ENCODE data around the gene KLF7. TPM values are rescaled to one million over a fixed set of nuclear protein-coding genes. Genes with fewer than 3 reads are reported as not detected.
"Not testable (repeated sequence)": the region's sequence is repeated elsewhere in the genome, so short reads cannot be mapped to it uniquely, and the experiment has no call there.

The KLF7 gene
- total RNA-seq, 1 experiment from 2014 or later: 19.9 TPM

DNA sequence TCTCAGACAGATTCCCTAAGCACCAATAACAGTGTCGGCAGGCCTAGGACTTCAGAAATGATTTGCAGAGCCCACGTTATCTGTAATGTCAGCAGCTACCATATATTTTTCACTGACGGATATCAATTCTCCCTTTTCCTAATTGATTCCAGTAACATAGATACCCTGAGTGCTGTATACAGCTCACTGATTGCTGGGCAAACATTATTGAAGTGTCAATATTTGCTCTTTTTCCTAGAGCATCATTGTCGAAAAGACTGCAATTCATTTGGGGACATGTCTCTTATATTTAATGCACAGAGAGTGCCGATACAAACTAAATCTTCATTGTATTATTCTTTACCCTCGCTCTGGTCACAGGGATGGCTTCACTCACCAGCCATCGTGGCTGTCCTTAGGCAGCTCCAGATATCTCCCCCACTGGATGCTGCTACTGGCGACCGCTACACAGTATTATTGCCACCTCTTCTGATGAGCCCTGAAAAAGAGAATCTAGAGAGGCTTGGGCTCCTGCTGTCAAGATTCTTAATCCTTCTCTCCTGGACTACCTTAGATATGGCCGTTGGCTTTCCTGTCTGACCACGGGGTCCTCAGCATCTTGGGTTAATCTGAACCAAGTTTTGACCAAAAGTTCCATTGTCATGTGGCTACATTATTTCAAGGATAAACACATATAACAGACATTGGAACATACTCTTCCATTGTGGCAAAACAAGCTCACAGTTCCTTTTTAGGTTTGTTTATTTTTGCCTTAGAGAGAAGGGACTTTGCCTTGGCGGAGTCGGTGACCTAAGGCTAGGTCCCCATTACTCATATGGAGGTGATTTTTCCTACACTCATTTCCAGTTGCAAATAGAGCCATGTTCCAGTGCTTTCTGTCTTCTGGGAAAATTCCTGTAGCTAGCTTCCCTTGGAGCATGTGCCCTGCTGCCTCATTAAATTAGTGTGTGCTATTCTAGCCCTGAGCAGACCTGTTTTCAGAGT, 121.1 kb downstream of the KLF7 start:
- H3K4me3 ChIP-seq (ENCODE audit: insufficient read depth, low read depth, low read length): no peak overlapping the region
- DNase-seq: no peak
- H3K27me3 ChIP-seq (ENCODE audit: control insufficient read depth, insufficient read depth, low read length): no peaks in the 10 kb centered on the region; the same call in 1 of the 2 replicates
- no peaks in the 10 kb centered on the region for H3K36me3 ChIP-seq (replicated peaks; ENCODE audit: control insufficient read depth, insufficient read depth, low read length)

DNA sequence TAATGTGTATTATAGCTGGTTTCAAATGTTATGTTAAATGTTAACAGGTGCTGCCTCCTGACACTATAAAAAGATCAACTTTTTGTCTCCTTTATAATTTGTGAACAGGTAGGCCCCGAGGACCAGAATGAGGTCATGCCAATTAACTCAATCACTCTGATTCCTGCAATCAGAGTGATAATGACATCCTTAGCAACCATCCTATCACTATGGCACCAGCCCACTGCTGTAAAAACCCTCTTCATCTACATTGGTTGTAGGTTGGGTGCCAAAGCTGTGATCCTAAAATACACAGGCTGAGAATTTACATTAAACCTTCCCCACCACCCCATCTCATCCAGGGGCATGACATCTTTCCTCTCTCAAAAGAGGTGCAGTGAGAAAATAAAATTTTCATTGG, 122.9 kb downstream of the KLF7 start:
- no peaks in the 10 kb centered on the region; the same call in 1 of the 2 replicates for H3K27me3 ChIP-seq (ENCODE audit: control insufficient read depth, insufficient read depth, low read length)
- DNase-seq: no peak
- no peak overlapping the region for H3K4me3 ChIP-seq (ENCODE audit: insufficient read depth, low read depth, low read length)
- H3K36me3 ChIP-seq (replicated peaks; ENCODE audit: control insufficient read depth, insufficient read depth, low read length): no peaks in the 10 kb centered on the region

DNA sequence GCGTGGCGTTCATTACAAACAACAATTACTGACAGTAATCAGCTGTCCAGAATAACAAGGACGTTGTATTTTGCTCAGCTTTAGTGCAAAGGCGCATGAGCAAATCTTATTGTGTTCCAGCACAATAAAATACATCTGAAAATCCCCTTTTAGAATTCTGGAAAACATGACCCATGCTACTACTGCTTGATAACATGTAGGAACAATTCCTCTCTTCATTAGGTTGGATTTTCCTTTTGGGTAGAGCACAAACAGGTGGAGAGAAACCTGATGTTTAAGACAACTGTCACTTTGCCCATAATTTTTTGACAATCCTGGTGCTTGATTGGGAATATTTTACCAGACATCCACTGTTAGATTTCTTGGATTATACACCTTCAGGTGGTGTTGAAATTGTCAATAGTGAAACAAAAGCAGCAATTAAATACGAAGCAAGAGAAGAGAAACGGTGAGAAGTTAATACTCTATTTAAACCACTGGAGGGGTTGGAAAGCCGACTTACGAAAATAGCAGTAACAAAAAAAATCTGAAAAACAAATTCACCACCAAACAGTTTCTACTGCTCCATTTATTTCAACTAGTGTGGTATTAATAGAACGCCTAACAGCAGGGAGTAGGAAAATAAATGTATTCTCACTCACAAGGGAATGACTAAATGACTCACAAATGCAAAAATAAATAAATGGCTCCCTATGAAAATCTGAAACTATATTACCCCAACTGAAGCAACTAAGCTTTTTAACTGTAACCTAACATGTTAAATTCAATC, 123.8 kb downstream of the KLF7 start:
- Histone ChIP-seq H3K36me3 (replicated peaks; ENCODE audit: control insufficient read depth, insufficient read depth, low read length) (no peaks in the 10 kb centered on the region), H3K27me3 (ENCODE audit: control insufficient read depth, insufficient read depth, low read length) (no peaks in the 10 kb centered on the region; the same call in 1 of the 2 replicates), H3K4me3 (ENCODE audit: insufficient read depth, low read depth, low read length) (no peak overlapping the region)
- no peak for DNase-seq

- DNase-seq: peak; percentile 38
- H3K4me3 ChIP-seq (ENCODE audit: insufficient read depth, low read depth, low read length): no peak overlapping the region
- no peaks in the 10 kb centered on the region; the same call in 1 of the 2 replicates for H3K27me3 ChIP-seq (ENCODE audit: control insufficient read depth, insufficient read depth, low read length)
- no peaks in the 10 kb centered on the region for H3K36me3 ChIP-seq (replicated peaks; ENCODE audit: control insufficient read depth, insufficient read depth, low read length)
These were observed 124.5 kb downstream of the KLF7 start for GRCh38 chr2:207041279-207041678.

DNA sequence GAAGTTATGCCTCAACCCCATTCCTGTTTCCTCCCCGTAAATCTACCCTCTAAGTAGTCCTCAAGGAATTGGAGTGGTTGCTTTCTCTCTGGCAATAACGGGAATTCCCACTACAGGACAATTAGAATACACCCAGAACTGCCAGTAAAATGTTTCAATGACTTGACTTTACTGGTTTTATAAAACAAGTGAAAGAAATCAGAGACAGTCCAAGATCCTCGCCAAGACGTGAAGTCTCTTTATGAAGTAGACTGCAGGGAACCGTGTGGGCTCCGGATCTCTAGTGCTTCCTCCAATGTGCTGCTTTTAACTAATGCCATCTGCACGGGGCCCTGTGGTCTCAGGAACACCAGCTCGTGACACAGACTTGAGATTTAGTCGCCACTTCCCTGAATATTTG, 125.1 kb downstream of the KLF7 start:
- Histone ChIP-seq H3K27me3 (ENCODE audit: control insufficient read depth, insufficient read depth, low read length) (no peaks in the 10 kb centered on the region; the same call in 1 of the 2 replicates), H3K4me3 (ENCODE audit: insufficient read depth, low read depth, low read length) (no peak overlapping the region), H3K36me3 (replicated peaks; ENCODE audit: control insufficient read depth, insufficient read depth, low read length) (no peaks in the 10 kb centered on the region)
- no peak for DNase-seq

DNA sequence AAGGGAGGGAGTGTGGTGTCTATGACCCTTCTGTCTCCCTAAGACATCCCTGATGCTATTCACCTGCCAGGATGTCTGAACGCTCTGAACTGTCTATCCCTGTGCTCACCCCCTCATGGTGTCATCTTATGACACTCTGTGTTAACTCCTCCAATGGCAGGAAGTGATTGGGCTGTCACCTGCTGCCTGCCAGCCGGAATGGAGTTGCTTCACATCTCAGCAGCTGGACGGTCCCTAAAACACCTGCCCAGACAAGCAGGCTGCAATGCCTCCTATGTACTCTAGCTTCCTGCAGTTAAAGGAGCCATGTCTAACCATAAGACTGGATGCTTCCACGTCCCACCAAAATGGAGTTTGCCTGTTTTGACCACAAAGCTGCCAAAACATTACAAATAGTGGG, 126.5 kb downstream of the KLF7 start:
- H3K27me3 ChIP-seq (ENCODE audit: control insufficient read depth, insufficient read depth, low read length): no peaks in the 10 kb centered on the region; the same call in 1 of the 2 replicates
- no peaks in the 10 kb centered on the region for H3K36me3 ChIP-seq (replicated peaks; ENCODE audit: control insufficient read depth, insufficient read depth, low read length)
- H3K4me3 ChIP-seq (ENCODE audit: insufficient read depth, low read depth, low read length): no peak overlapping the region
- DNase-seq: no peak

- Histone ChIP-seq H3K4me3 (ENCODE audit: insufficient read depth, low read depth, low read length) (no peak overlapping the region), H3K36me3 (replicated peaks; ENCODE audit: control insufficient read depth, insufficient read depth, low read length) (no peaks in the 10 kb centered on the region), H3K27me3 (ENCODE audit: control insufficient read depth, insufficient read depth, low read length) (no peaks in the 10 kb centered on the region; the same call in 1 of the 2 replicates)
- DNase-seq: no peak
These were observed 127.4 kb downstream of the KLF7 start for GRCh38 chr2:207038299-207038698.

GRCh38 chr2:207037896-207038295, 127.9 kb downstream of the KLF7 start:
- Histone ChIP-seq H3K36me3 (replicated peaks; ENCODE audit: control insufficient read depth, insufficient read depth, low read length) (no peaks in the 10 kb centered on the region), H3K27me3 (ENCODE audit: control insufficient read depth, insufficient read depth, low read length) (no peaks in the 10 kb centered on the region; the same call in 1 of the 2 replicates), H3K4me3 (ENCODE audit: insufficient read depth, low read depth, low read length) (no peak overlapping the region)
- no peak for DNase-seq

GRCh38 chr2:207037023-207037422, 128.7 kb downstream of the KLF7 start:
- DNase-seq: not testable (repeated sequence)

GRCh38 chr2:207035875-207036274, 129.9 kb downstream of the KLF7 start:
- Histone ChIP-seq H3K36me3 (replicated peaks; ENCODE audit: control insufficient read depth, insufficient read depth, low read length) (no peaks in the 10 kb centered on the region), H3K27me3 (ENCODE audit: control insufficient read depth, insufficient read depth, low read length) (no peaks in the 10 kb centered on the region; the same call in 1 of the 2 replicates), H3K4me3 (ENCODE audit: insufficient read depth, low read depth, low read length) (no peak overlapping the region)
- DNase-seq: no peak

More at GRCh38 chr2:207037023-207037422, 128.7 kb downstream of the KLF7 start:
- not testable (repeated sequence) for H3K36me3 ChIP-seq (replicated peaks; ENCODE audit: control insufficient read depth, insufficient read depth, low read length); H3K4me3 ChIP-seq (ENCODE audit: insufficient read depth, low read depth, low read length); H3K27me3 ChIP-seq (ENCODE audit: control insufficient read depth, insufficient read depth, low read length)

- H3K4me3 ChIP-seq (ENCODE audit: insufficient read depth, low read depth, low read length): no peak overlapping the region
- DNase-seq: no peak
These were observed 133.3 kb downstream of the KLF7 start for GRCh38 chr2:207032490-207032889.

More at GRCh38 chr2:207032490-207032889, 133.3 kb downstream of the KLF7 start:
- no peaks in the 10 kb centered on the region for H3K27me3 ChIP-seq (ENCODE audit: control insufficient read depth, insufficient read depth, low read length)
- H3K36me3 ChIP-seq (replicated peaks; ENCODE audit: control insufficient read depth, insufficient read depth, low read length): no peaks in the 10 kb centered on the region

Other genes starting within 250 kb of the KLF7 start
- 2.4 and 3.9 TPM in 2 replicates for gene CPO, start 226.4 kb downstream of the KLF7 start, total RNA-seq (2014; rRNA removed; shearing (Covaris generic))

All from H7 (cell line).